GM12872 (cell line): Measurements from ENCODE around the gene NREP.

Experiments used
- TF ChIP-seq, protein P1 (sequence below): IDR thresholded peaks from 3 replicates; pipeline ENCODE4 v1.5.1; 2011; ENCODE audit warnings: low read depth, mild to moderate bottlenecking, low read length, moderate library complexity; ENCODE audit not compliant: insufficient read depth

The NREP gene

DNA sequence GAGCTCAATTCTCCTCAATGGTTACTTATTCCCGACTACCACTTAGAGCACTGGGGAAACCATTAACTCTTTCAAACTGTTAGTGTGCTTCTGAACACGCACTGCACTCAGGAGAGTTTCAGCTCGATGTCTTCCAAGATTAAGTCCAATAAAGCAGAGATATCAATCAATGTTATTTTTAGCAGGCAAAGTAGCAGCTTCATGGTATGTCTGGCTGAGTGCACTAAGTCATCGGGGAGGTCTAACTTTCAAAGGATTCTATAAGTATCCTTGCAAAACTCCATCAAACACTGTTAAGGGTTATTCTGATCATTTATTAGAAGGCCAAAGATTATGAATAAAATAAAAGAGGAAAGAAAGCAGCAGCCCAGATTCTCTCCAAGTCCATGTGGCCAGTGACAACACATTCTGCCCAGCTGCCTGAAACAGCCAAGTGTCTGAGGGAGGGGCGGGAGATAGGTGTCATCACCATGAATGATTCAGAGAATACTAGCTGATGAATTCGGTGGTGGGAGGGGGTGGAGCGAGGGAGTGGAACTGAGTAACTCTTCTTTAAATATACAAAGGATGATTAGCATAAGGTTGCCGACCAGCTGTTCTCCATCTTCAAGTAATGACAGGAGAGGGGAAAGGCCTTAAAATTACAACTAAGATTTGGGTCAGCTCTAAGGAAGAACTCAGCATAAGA, 21.3 kb downstream of the NREP start:
- TF ChIP-seq, protein P1, sequence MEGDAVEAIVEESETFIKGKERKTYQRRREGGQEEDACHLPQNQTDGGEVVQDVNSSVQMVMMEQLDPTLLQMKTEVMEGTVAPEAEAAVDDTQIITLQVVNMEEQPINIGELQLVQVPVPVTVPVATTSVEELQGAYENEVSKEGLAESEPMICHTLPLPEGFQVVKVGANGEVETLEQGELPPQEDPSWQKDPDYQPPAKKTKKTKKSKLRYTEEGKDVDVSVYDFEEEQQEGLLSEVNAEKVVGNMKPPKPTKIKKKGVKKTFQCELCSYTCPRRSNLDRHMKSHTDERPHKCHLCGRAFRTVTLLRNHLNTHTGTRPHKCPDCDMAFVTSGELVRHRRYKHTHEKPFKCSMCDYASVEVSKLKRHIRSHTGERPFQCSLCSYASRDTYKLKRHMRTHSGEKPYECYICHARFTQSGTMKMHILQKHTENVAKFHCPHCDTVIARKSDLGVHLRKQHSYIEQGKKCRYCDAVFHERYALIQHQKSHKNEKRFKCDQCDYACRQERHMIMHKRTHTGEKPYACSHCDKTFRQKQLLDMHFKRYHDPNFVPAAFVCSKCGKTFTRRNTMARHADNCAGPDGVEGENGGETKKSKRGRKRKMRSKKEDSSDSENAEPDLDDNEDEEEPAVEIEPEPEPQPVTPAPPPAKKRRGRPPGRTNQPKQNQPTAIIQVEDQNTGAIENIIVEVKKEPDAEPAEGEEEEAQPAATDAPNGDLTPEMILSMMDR, result no peak

DNA sequence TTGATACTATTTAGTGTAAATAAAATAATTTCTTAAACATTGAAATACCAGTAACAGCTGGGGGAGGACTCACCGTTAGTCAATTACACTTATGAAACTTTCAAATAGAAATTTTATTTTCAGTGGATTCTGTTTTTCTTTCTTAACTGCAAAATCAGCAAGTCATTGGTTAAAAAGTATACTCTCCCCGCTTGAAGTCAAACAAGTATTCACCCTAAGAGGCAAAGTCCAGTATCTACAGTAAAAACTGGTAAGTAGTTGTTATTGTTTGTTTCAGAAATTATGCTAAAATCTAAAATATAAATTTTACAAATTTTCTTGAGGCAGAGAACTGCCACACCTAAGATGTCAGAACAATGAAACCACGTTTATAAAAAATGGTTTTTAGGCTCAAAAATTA, 22.4 kb downstream of the NREP start:
- TF ChIP-seq, protein P1, result no peak

DNA sequence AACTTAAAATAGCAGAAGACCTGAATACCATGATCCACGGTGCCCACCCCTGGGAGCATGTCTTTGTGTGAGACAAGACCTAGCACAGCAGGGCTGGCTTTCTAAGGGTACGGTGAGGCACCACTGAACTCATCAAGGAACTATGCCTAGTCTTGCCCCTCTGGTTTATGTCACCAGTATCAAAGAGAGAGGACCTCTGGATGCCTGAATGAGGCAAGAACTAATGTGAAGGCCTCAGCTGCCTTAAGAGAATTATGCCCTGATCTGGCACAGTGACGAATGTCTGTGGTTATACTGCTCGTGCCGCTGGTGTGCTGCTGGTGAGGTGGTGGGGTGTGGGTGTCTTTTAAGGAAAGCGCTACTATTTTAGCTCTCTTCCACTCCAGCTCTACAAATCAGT, 23.0 kb downstream of the NREP start:
- TF ChIP-seq, protein P1, result no peak

DNA sequence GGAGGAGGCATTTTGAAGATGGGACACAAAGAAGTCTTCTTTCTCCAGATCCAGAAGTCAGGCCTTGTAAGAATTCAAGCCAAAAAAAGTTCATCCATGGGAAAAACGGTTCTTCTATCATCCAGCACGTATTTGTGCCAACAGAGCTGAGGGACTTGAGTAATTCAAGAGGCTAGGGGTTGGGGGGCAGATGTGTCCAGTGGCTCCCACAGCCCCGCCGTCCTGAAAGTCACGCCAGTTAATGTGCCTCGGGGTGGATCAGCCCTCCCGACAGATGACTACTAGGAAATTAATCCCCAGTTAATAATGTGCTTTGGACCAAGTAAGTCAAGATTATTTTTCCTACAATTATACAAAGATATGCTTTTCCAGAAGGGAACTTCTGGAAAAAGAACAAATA, 23.4 kb downstream of the NREP start:
- TF ChIP-seq, protein P1, result no peak

DNA sequence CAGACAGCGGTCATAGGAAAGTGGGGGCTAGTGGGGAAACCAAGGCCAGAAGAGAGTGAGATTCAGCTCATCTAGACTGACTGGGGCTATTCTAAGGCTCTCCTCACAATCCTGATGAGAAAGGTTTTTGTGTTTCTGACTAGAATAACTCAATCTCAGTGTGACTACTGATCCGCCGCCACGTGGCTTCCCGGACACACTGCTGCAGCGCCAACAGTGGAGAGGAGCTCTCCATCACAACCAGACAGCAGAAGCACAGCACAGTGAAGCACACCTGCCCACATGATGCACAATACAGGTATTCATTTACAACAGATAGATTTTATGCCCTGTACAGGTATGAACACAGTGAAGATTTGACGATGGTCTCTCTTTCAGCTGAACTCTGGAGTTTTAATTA, 25.4 kb downstream of the NREP start:
- TF ChIP-seq, protein P1, result no peak

DNA sequence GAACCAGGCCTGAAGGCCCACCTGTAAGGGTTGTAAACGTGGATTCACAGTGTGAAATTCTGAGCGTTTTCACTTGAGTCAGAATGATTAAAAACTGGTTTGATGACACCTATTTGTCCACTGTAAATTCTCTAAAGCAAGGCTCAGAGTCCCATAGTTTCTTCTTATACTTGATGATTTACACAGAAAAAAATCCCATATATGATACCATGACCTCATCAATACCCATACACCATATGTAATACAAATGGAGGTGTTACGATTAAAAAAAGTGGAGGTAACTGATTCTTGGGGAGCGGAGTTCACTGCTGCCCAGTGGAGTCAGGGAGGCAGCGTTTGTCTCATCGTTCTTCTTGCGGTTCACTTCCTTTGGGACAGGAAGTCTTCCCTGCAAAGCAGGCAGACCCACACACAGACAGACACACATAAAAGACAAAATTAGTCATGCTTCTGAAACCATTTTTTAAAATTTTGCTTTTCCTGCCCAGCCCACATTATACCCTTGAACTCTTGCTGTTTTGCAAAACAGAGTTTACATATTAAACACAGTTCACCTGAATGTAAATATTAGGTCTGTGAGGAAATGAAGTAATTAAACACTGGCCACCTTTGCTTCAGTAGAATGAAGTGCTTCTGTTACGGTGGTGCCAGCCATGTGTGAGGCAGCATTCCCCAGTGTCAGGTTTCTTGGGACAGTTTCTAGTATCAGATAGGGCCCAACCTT, 26.2 kb downstream of the NREP start:
- TF ChIP-seq, protein P1, result no peak

DNA sequence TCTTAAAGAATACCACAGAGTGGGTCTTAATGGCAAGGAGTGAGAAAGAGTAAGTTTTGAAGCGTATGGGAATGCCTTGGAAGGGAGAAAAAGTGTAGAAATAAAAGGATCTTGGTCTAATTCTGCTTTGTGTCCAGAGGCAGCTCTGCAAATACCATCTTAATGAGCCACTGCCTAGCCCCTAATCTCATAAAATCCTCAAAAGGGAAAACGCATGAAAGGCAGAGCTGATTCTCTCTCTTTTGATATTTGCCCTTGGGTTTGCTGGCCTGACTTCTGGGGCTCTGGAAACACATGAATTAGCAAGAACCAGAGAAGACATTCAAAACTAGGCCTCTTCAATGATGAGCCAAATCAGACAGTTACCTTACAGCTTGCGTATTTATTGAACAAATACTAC, 28.1 kb downstream of the NREP start:
- TF ChIP-seq, protein P1, result no peak
